ENCODE data around the gene TRPV4. TPM values are rescaled to one million over a fixed set of nuclear protein-coding genes. Genes with fewer than 3 reads are reported as not detected.
A peak's percentile ranks its signal among the peaks of the same experiment; 100 is the strongest.
"Not testable (repeated sequence)": the region's sequence is repeated elsewhere in the genome, so short reads cannot be mapped to it uniquely, and the experiment has no call there.

TRPV4 gene
- total RNA-seq, 4 donors from 2014 or later: 0.39 to 1.6 (median 1.3) TPM; not detected in 1

- Histone ChIP-seq H3K4me3 (replicated peaks in 1 of 3) (no peak overlapping the region), H3K27ac (peak overlapping the region in 2 of 3 donors; percentile 61 to 85)
- intact Hi-C loops (cut with DNase I): no loop called here
Observed at GRCh38 chr12:109860977-109861376, 27.8 kb upstream of the TRPV4 start.

GRCh38 chr12:109858764-109859163 lies 25.6 kb upstream of the TRPV4 start:
- DNase-seq: no peak
- no peak overlapping the region for H3K27ac ChIP-seq
- no peaks in the 10 kb centered on the region for H3K27me3 ChIP-seq
- intact Hi-C loops (cut with DNase I): no loop called here
- peaks cover 24% of the 10 kb centered on the region in 2 donors for H3K36me3 ChIP-seq
- no peak overlapping the region for H3K4me3 ChIP-seq (replicated peaks in 1 of 3)
- peaks cover 17 to 33% of the 10 kb centered on the region in 2 donors for H3K4me1 ChIP-seq
- H3K9me3 ChIP-seq: no peaks in the 10 kb centered on the region
- WGBS, 2 donors: 90 to 97% methylated on average over 4 to 5 of the region's 5 CpGs
- TF ChIP-seq, protein P1, sequence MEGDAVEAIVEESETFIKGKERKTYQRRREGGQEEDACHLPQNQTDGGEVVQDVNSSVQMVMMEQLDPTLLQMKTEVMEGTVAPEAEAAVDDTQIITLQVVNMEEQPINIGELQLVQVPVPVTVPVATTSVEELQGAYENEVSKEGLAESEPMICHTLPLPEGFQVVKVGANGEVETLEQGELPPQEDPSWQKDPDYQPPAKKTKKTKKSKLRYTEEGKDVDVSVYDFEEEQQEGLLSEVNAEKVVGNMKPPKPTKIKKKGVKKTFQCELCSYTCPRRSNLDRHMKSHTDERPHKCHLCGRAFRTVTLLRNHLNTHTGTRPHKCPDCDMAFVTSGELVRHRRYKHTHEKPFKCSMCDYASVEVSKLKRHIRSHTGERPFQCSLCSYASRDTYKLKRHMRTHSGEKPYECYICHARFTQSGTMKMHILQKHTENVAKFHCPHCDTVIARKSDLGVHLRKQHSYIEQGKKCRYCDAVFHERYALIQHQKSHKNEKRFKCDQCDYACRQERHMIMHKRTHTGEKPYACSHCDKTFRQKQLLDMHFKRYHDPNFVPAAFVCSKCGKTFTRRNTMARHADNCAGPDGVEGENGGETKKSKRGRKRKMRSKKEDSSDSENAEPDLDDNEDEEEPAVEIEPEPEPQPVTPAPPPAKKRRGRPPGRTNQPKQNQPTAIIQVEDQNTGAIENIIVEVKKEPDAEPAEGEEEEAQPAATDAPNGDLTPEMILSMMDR (IDR thresholded peaks at IDR 0.05): no peak
- TF ChIP-seq POLR2A (IDR thresholded peaks at IDR 0.05): no peak

More at GRCh38 chr12:109860977-109861376, 27.8 kb upstream of the TRPV4 start:
- Histone ChIP-seq H3K27me3 (no peaks in the 10 kb centered on the region), H3K4me1 (peaks cover 38 to 55% of the 10 kb centered on the region in 2 donors), H3K36me3 (peaks cover 11 to 12% of the 10 kb centered on the region in 2 donors), H3K9me3 (no peaks in the 10 kb centered on the region)
- 78 to 87% methylated on average over 5 of the region's 5 CpGs for WGBS, 2 donors
- DNase-seq: peak; percentile 27 to 52
- TF ChIP-seq POLR2A (IDR thresholded peaks at IDR 0.05): no peak
- TF ChIP-seq, protein P1 (IDR thresholded peaks at IDR 0.05): peak in 2 of 6 experiments; percentile 14 to 27

GRCh38 chr12:109857715-109858114 lies 24.5 kb upstream of the TRPV4 start:
- H3K36me3 ChIP-seq: peaks cover 24% of the 10 kb centered on the region in 2 donors
- H3K9me3 ChIP-seq: no peaks in the 10 kb centered on the region

GRCh38 chr12:109855377-109855776 lies 22.2 kb upstream of the TRPV4 start:
- Histone ChIP-seq H3K27ac (no peak overlapping the region), H3K4me3 (replicated peaks in 1 of 3) (no peak overlapping the region), H3K9me3 (no peaks in the 10 kb centered on the region), H3K27me3 (no peaks in the 10 kb centered on the region), H3K36me3 (peaks cover 24 to 29% of the 10 kb centered on the region in 2 donors), H3K4me1 (no peaks in the 10 kb centered on the region)
- DNase-seq: no peak
- 94 to 99% methylated on average over 6 to 10 of the region's 14 CpGs for WGBS, 2 donors
- intact Hi-C loops (cut with DNase I): no loop called here
- TF ChIP-seq POLR2A (IDR thresholded peaks at IDR 0.05): no peak
- TF ChIP-seq, protein P1 (IDR thresholded peaks at IDR 0.05): no peak

More at GRCh38 chr12:109857715-109858114, 24.5 kb upstream of the TRPV4 start:
- Histone ChIP-seq H3K4me3 (replicated peaks in 1 of 3) (no peak overlapping the region), H3K4me1 (peaks cover 10 to 22% of the 10 kb centered on the region in 2 donors), H3K27me3 (no peaks in the 10 kb centered on the region), H3K27ac (no peak overlapping the region)
- DNase-seq: no peak
- intact Hi-C loops (cut with DNase I): no loop called here
- TF ChIP-seq POLR2A (IDR thresholded peaks at IDR 0.05): no peak
- TF ChIP-seq, protein P1 (IDR thresholded peaks at IDR 0.05): no peak
- 93 to 96% methylated on average over 6 of the region's 6 CpGs for WGBS, 2 donors

- H3K9me3 ChIP-seq: not testable (repeated sequence)
Observed at GRCh38 chr12:109850518-109850917, 17.3 kb upstream of the TRPV4 start.

More at GRCh38 chr12:109850518-109850917, 17.3 kb upstream of the TRPV4 start:
- H3K27me3 ChIP-seq; H3K27ac ChIP-seq; intact Hi-C loops (cut with DNase I); H3K4me3 ChIP-seq (replicated peaks in 1 of 3); H3K4me1 ChIP-seq; DNase-seq: not testable (repeated sequence)
- peaks cover 10 to 17% of the 10 kb centered on the region in 2 donors for H3K36me3 ChIP-seq
- WGBS, 2 donors: 94% methylated on average over 6 of the region's 6 CpGs
